ENCODE results near the gene SH3PXD2A. TPM values are rescaled to one million over a fixed set of nuclear protein-coding genes. Genes with fewer than 3 reads are reported as not detected.

Gene SH3PXD2A
- total RNA-seq, 1 experiment from 2014 or later: 54.9 TPM

DNA sequence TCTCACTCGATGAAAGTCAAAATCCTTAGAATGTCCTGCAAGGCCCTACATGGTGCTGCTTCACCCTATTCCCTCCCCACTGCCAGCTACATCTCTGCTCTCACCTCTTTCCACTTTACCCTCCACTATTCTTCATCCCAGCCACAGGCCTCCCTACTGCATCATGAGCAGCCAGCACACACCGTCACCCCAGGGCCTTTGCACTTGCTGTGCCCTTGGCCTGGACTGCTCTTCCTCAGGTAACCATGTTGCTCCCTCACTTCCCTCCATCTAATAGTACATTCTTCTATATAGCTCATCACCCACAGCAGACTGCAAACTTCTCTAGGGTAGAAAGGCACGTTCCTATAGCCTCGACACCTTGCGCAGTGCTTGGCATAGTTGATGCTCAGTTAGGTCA is 167.7 kb downstream of the SH3PXD2A start:
- H3K4me3 ChIP-seq (ENCODE audit: low read depth, low read length, poor library complexity, severe bottlenecking): no peak overlapping the region
- DNase-seq (ENCODE audit: low spot score): no peak
- no peaks in the 10 kb centered on the region for H3K36me3 ChIP-seq (ENCODE audit: insufficient read depth, low read length, poor library complexity, severe bottlenecking)
- no TSS peak for BruUV-seq (replicated peaks)
- ChIA-PET CTCF (no interaction called here), POLR2A (ENCODE audit: low non-redundant PET) (no interaction called here)
- intact Hi-C loops (cut with micrococcal nuclease; ENCODE audit: unreplicated experiment): loop anchor here (2.0 kb wide), 1 partner anchor 89 kb away; no protein-coding TSS in a partner anchor
- no peaks in the 10 kb centered on the region for H3K9me3 ChIP-seq (ENCODE audit: low read depth, low read length, poor library complexity, severe bottlenecking)
- TF ChIP-seq EZH2 (IDR thresholded peaks at IDR 0.05; ENCODE audit: borderline replicate concordance, low read depth, low read length, poor library complexity, severe bottlenecking): no peak
- TF ChIP-seq, protein P1, sequence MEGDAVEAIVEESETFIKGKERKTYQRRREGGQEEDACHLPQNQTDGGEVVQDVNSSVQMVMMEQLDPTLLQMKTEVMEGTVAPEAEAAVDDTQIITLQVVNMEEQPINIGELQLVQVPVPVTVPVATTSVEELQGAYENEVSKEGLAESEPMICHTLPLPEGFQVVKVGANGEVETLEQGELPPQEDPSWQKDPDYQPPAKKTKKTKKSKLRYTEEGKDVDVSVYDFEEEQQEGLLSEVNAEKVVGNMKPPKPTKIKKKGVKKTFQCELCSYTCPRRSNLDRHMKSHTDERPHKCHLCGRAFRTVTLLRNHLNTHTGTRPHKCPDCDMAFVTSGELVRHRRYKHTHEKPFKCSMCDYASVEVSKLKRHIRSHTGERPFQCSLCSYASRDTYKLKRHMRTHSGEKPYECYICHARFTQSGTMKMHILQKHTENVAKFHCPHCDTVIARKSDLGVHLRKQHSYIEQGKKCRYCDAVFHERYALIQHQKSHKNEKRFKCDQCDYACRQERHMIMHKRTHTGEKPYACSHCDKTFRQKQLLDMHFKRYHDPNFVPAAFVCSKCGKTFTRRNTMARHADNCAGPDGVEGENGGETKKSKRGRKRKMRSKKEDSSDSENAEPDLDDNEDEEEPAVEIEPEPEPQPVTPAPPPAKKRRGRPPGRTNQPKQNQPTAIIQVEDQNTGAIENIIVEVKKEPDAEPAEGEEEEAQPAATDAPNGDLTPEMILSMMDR (conservative IDR thresholded peaks at IDR 0.05; ENCODE audit: low read depth, low read length): no peak
- peaks cover 4% of the 10 kb centered on the region for H3K4me1 ChIP-seq (ENCODE audit: insufficient read depth, low read length, poor library complexity, severe bottlenecking)
- H3K27ac ChIP-seq (ENCODE audit: low read depth, low read length, poor library complexity, severe bottlenecking): no peak overlapping the region
- no peaks in the 10 kb centered on the region for H3K27me3 ChIP-seq (replicated peaks; ENCODE audit: insufficient read depth, low read depth, low read length, poor library complexity)

DNA sequence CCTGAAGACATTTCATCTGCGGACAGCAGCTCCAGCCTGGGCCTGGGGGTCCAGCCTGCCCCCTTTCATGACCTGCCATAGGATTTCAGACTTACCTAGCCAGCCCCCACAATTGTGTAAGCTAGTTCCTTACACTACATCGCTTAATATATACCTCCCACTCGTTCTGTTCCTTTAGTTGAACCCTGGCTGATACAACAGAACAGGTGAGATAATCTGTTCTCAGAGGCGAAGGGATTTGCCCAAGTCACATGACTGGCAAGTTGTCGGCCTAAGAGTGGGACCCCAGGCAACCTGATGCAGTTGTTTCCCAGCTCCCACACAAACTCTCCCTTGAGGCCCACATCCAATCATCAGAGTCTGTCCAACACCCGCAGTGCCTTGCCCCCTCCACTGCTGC is 168.2 kb downstream of the SH3PXD2A start:
- intact Hi-C loops (cut with micrococcal nuclease; ENCODE audit: unreplicated experiment): loop anchor here (2.0 kb wide), 1 partner anchor 88 kb away; no protein-coding TSS in a partner anchor
- H3K27ac ChIP-seq (ENCODE audit: low read depth, low read length, poor library complexity, severe bottlenecking): no peak overlapping the region
- no peaks in the 10 kb centered on the region for H3K4me1 ChIP-seq (ENCODE audit: insufficient read depth, low read length, poor library complexity, severe bottlenecking)
- TF ChIP-seq, protein P1 (conservative IDR thresholded peaks at IDR 0.05; ENCODE audit: low read depth, low read length): no peak
- no peak for TF ChIP-seq EZH2 (IDR thresholded peaks at IDR 0.05; ENCODE audit: borderline replicate concordance, low read depth, low read length, poor library complexity, severe bottlenecking)
- no peaks in the 10 kb centered on the region for H3K36me3 ChIP-seq (ENCODE audit: insufficient read depth, low read length, poor library complexity, severe bottlenecking)
- ChIA-PET CTCF (interaction anchor here (0.8 kb wide), 1 partner anchor 13 kb away, joined by 3 read pairs; no protein-coding TSS in a partner anchor), POLR2A (ENCODE audit: low non-redundant PET) (no interaction called here)
- no peak for DNase-seq (ENCODE audit: low spot score)
- no peaks in the 10 kb centered on the region for H3K27me3 ChIP-seq (replicated peaks; ENCODE audit: insufficient read depth, low read depth, low read length, poor library complexity)
- no TSS peak for BruUV-seq (replicated peaks)
- H3K9me3 ChIP-seq (ENCODE audit: low read depth, low read length, poor library complexity, severe bottlenecking): no peaks in the 10 kb centered on the region
- no peak overlapping the region for H3K4me3 ChIP-seq (ENCODE audit: low read depth, low read length, poor library complexity, severe bottlenecking)

- Histone ChIP-seq H3K36me3 (ENCODE audit: insufficient read depth, low read length, poor library complexity, severe bottlenecking) (no peaks in the 10 kb centered on the region), H3K4me3 (ENCODE audit: low read depth, low read length, poor library complexity, severe bottlenecking) (no peak overlapping the region), H3K4me1 (ENCODE audit: insufficient read depth, low read length, poor library complexity, severe bottlenecking) (no peaks in the 10 kb centered on the region), H3K9me3 (ENCODE audit: low read depth, low read length, poor library complexity, severe bottlenecking) (no peaks in the 10 kb centered on the region), H3K27ac (ENCODE audit: low read depth, low read length, poor library complexity, severe bottlenecking) (no peak overlapping the region), H3K27me3 (replicated peaks; ENCODE audit: insufficient read depth, low read depth, low read length, poor library complexity) (no peaks in the 10 kb centered on the region)
- DNase-seq (ENCODE audit: low spot score): peak; percentile 80
- no peak for TF ChIP-seq EZH2 (IDR thresholded peaks at IDR 0.05; ENCODE audit: borderline replicate concordance, low read depth, low read length, poor library complexity, severe bottlenecking)
- TF ChIP-seq, protein P1 (conservative IDR thresholded peaks at IDR 0.05; ENCODE audit: low read depth, low read length): peak; percentile 94
- ChIA-PET CTCF (interaction anchor here (0.5 to 1.4 kb wide), 8 partner anchors 9 to 311 kb away, joined by 3 to 9 read pairs (median 3); no protein-coding TSS in a partner anchor), POLR2A (ENCODE audit: low non-redundant PET) (interaction anchor here (0.6 kb wide), 1 partner anchor 54 kb away, joined by 4 read pairs; no protein-coding TSS in a partner anchor)
- intact Hi-C loops (cut with micrococcal nuclease; ENCODE audit: unreplicated experiment): loop anchor here (2.0 kb wide), 1 partner anchor 87 kb away; no protein-coding TSS in a partner anchor
- BruUV-seq (replicated peaks): no TSS peak
These were observed 169.3 kb downstream of the SH3PXD2A start for GRCh38 chr10:103685880-103686669.
